GM18517 (cell line): ENCODE measurements around the gene ITIH2.
"Not testable (repeated sequence)": the region's sequence is repeated elsewhere in the genome, so short reads cannot be mapped to it uniquely, and the experiment has no call there.

ENCODE experiments used
- ATAC-seq: cut with Tn5 transposase; IDR thresholded peaks from one replicate; pipeline ENCODE4 v1.9.1; 2021; ENCODE audit warnings: mild to moderate bottlenecking, moderate library complexity; ENCODE audit not compliant: unreplicated experiment

The ITIH2 gene

DNA sequence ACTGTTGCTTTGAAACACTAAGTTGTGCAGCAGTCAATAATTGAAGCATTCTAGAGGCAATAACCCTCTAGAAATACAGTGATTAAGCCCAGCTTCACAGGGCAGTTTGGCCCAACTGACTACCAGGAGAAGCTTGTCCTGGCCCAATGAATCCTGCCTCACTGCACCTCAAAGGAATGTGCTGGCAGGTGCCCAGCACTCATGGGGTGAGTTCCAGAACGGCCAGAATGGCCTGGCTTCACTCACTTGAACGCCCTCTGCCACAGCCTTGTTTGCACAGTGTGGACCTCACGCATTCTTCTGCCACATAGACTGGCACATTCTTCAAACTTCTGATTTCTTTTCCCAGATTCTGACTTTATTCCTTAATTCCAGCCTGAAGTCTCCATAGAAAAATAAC lies 6.6 kb upstream of the ITIH2 start:
- ATAC-seq, result no peak

DNA sequence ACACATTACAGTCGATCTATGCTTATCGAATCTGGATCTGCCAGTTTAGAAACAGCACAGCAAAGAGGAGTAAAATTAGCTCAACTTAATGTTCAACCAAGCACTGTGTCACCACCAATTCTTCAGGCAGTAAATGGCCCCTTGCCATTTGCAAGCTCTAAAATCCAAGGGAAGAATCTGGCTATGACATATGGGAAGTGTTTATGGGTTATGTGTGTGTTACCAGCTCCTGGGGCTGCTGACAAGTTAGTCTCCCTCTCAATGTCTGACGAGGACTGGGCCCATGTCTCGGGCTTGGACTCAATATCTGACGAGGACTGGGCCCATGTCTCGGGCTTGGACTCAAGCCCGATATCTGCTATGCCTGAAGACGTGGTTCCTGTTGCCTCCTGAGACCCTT lies 5.7 kb upstream of the ITIH2 start:
- ATAC-seq, result no peak

- no peak for ATAC-seq
Measured at GRCh38 chr10:7700577-7701125, 2.5 kb upstream of the ITIH2 start.

DNA sequence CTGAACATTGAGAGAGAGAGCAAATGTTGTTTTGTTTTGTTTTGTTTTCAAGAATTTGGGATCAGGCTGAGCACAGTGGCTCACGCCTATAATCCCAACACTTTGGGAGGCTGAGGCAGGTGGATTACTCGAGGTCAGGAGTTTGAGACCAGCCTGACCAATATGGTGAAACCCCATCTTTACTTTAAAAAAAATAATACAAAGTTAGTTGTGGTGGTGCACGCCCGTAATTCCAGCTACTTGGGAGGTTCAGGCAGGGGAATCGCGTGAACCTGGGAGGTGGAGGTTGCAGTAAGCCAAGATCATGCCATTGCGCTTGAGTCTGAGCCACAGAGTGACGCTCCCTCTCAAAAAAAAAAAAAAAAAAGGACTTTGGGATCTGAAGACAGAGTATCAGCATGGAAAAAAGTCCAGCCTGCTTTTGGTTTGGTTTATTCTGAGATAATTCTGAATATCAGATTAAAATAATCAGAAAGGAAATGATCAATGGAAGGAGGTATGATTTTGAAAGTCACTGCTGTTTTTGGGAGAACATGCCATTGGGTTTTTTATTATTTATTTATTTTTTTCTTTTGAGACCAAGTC lies 1.9 kb upstream of the ITIH2 start:
- ATAC-seq, result no peak

GRCh38 chr10:7702288-7702812 lies 766 bp upstream of the ITIH2 start:
- no peak for ATAC-seq

GRCh38 chr10:7704071-7705016 lies 1.2 kb downstream of the ITIH2 start:
- ATAC-seq, result no peak

GRCh38 chr10:7705341-7705740 lies 2.2 kb downstream of the ITIH2 start:
- no peak for ATAC-seq

GRCh38 chr10:7706534-7707073 lies 3.5 kb downstream of the ITIH2 start:
- ATAC-seq, result no peak

DNA sequence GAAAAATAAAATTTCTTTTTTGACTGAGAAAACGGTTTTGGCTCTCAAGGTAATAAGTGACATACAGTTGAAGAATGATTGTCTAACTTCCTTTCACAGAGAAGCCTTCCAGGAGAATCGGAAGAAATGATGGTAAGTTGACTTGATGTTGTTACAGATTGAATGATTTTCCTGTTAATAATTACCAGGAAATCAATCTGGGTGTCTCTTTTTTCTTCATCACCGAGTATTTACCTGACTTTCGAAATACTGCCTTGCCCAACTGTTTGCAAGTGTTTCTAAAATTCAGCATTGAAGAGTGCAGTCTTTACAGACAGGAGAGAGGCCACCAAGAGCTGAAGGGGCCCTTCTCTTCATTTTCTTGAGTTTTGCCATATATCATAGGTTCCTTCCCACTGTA lies 4.0 kb downstream of the ITIH2 start:
- no peak for ATAC-seq

DNA sequence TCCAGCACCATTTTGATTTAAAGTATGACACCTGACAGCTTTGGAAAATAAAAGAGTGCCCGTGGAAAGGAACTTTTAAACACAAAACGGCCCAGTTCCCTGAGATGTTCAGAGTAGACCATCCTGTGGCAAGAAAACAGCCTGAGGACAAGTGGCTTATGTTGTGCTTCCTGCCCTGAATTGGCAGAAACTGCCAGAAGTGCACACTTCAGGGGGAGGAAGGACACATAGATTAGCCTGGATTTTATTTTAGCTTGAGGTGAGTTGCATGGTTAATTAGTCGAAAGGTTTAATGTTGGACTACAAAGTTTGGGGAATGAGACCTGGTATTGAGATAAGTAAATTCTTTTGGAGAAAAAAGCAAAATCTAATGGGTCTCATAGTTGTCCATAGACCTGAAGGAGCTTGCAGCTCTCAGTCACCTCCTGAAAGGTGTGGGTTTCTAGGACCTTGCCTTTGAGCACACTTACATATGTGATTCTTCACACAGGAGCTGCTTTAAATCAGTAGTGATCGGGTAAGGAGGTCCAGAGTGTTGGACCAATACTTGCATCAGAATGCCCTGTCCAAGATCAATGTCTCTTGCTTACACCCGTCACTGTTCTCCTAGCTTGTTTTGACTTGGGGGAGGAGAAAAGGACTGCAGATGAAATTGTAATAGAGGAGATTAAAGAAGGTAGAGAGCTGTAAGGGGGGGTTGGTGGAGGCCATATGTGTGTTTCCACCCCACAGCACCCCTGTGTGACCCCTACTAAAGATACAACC lies 4.9 kb downstream of the ITIH2 start:
- no peak for ATAC-seq

- no peak for ATAC-seq
Measured at GRCh38 chr10:7708832-7709231, 5.7 kb downstream of the ITIH2 start.

DNA sequence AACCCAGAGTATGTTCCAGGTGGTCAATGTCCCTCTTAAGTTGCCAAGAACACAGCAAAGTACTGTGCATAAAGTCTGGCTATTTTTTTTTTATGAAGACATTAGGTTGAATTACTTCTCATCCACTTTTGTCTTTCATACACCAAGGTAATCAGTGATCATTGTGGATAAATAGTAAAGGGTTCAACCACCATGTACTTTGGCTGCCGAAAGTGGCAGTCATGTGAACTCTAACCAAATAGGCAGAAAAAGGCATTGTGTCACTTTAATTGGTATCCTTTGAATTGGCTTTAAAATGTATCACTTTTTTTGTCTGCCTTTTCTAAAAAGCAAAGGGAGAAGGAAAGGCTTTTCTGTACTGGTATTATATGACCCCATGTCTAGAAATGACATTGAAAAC lies 7.3 kb downstream of the ITIH2 start:
- ATAC-seq, result no peak

DNA sequence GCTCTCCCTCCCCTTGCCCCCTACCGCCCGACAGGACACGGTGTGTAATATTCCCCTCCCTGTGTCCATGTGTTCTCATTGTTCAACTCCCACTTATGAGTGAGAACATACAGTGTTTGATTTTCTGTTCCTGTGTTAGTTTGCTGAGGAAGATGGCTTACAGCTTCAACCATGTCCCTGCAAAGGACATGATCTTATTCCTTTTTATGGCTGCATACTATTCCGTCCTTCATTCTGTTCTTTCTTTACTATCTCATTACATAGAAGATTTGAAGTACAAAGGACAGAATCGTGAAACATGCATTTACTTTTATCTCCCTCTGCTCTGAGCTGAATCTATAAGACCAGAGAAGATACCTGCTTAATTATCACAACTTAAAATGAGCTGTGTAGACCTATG lies 8.0 kb downstream of the ITIH2 start:
- not testable (repeated sequence) for ATAC-seq

- no peak for ATAC-seq
Measured at GRCh38 chr10:7715515-7715914, 12.4 kb downstream of the ITIH2 start.

DNA sequence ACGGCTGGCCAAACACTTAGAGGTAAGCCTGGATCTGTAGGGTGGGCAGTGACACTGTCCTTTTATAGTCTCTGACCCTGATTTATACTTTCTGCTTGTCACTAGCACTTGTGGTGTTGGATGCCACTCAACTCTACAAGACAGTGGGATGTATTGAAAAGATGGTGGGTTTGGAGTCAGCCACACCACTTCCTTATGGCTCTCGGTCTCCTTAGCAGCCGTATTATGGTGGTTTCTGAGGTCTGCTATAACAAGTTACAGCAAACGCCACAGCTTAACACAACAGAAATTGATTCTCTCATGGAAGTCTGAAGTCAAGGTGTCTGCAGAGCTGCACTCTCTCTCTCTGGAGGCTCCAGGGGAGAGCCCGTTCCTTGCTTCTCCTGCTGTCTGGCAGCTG lies 14.7 kb downstream of the ITIH2 start:
- ATAC-seq, result no peak

GRCh38 chr10:7718685-7719084 lies 15.6 kb downstream of the ITIH2 start:
- no peak for ATAC-seq

GRCh38 chr10:7720478-7720877 lies 17.4 kb downstream of the ITIH2 start:
- ATAC-seq, result no peak

DNA sequence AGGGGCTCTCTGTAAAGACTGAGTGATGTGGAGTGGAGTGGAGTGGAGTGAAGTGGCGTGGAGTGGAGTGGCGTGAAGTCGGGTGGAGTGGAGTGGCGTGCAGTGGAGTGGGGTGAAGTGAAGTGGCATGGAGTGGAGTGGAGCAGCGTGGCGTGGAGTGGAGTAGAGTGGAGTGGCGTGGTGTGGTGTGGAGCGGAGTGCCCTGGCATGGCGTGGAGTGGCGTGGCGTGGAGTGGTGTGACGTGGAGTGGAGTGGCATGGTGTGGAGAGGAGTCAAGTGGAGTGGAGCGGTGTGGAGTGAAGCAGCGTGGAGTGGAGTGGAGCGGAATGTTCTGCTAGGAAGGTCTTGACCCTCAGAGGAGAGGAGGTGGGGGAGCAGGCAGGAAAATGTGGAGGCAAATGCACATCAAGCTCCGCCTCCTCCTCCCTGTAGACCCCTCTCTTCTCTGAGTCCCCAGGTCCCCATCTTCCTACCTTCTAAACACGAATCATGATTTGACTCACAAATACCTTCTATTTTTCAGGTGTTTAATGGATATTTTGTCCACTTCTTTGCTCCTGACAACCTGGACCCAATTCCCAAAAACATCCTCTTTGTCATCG lies 19.9 kb downstream of the ITIH2 start:
- no peak for ATAC-seq

DNA sequence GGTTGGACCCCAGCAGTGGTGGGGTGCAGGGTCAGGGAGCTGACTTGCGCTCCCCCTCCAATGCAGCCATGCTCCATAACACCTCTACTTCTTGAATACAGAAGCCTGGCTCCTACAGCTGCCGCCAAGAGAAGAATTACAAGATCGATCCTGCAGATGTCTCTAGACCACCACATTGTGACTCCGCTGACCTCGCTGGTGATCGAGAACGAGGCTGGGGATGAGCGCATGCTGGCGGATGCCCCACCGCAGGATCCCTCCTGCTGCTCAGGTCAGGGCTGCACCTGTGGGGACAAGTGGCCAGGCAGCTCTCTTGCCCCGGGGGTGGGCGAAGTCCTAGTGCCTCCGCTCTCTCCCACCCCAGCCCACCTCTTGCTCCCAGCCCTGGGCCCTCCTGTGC lies 31.7 kb downstream of the ITIH2 start:
- ATAC-seq, result no peak
